ENCODE data around the gene BRD7. TPM values are rescaled to one million over a fixed set of nuclear protein-coding genes. Genes with fewer than 3 reads are reported as not detected.
"Not testable (repeated sequence)": the region's sequence is repeated elsewhere in the genome, so short reads cannot be mapped to it uniquely, and the experiment has no call there.

The BRD7 gene
- total RNA-seq, 6 experiments from 2014 or later, result 16.9 to 24.1 (median 20.2) TPM

GRCh38 chr16:50354082-50354481 lies 14.7 kb downstream of the BRD7 start:
- 33% methylated on average over 1 of the region's 1 CpG for WGBS (ENCODE audit: insufficient coverage, low coverage, low lambda C conversion rate, missing lambda C conversion rate)
- ATAC-seq, result no peak
- Histone ChIP-seq H3K4me3 (no peak overlapping the region), H3K4me1 (peaks cover 0 to 5% (median 0%) of the 10 kb centered on the region in 4 donors), H3K9me3 (no peaks in the 10 kb centered on the region), H3K27me3 (no peaks in the 10 kb centered on the region), H3K36me3 (peaks cover 0 to 40% (median 15%) of the 10 kb centered on the region in 4 donors), H3K27ac (no peak overlapping the region)
- DNase-seq, result no peak
- TF ChIP-seq POLR2A (IDR thresholded peaks at IDR 0.05) (no peak), CTCF (IDR thresholded peaks at IDR 0.05) (no peak)
- intact Hi-C loops (cut with DNase I), result loop anchor here in 1 of 2 donors (10.0 kb wide), 1 partner anchor 139 kb away; no protein-coding TSS in a partner anchor

GRCh38 chr16:50351952-50352351 lies 16.8 kb downstream of the BRD7 start:
- ATAC-seq, result no peak
- no peak for TF ChIP-seq POLR2A (IDR thresholded peaks at IDR 0.05)
- no peak for TF ChIP-seq CTCF (IDR thresholded peaks at IDR 0.05)
- WGBS (ENCODE audit: insufficient coverage, low coverage, low lambda C conversion rate, missing lambda C conversion rate), result 89% methylated on average over 2 of the region's 2 CpGs
- Histone ChIP-seq H3K27ac (no peak overlapping the region), H3K36me3 (peaks cover 0 to 40% (median 15%) of the 10 kb centered on the region in 4 donors), H3K4me1 (peaks cover 0 to 5% (median 0%) of the 10 kb centered on the region in 4 donors), H3K4me3 (no peak overlapping the region), H3K27me3 (no peaks in the 10 kb centered on the region), H3K9me3 (no peaks in the 10 kb centered on the region)
- no peak for DNase-seq
- intact Hi-C loops (cut with DNase I), result loop anchor here in 1 of 2 donors (10.0 kb wide), 1 partner anchor 137 kb away; no protein-coding TSS in a partner anchor

- 96% methylated on average over 5 of the region's 5 CpGs for WGBS (ENCODE audit: insufficient coverage, low coverage, low lambda C conversion rate, missing lambda C conversion rate)
- TF ChIP-seq POLR2A (IDR thresholded peaks at IDR 0.05), result no peak
- TF ChIP-seq CTCF (IDR thresholded peaks at IDR 0.05), result no peak
These were observed 17.7 kb downstream of the BRD7 start for GRCh38 chr16:50351116-50351515.

GRCh38 chr16:50345210-50345609 lies 23.6 kb downstream of the BRD7 start:
- H3K27ac ChIP-seq; H3K4me1 ChIP-seq; H3K9me3 ChIP-seq; intact Hi-C loops (cut with DNase I); H3K4me3 ChIP-seq; H3K27me3 ChIP-seq; DNase-seq; ATAC-seq: not testable (repeated sequence)
- WGBS (ENCODE audit: insufficient coverage, low coverage, low lambda C conversion rate, missing lambda C conversion rate), result 83% methylated on average over 2 of the region's 2 CpGs
- peaks cover 0 to 12% (median 6%) of the 10 kb centered on the region in 4 donors for H3K36me3 ChIP-seq

More at GRCh38 chr16:50351116-50351515, 17.7 kb downstream of the BRD7 start:
- Histone ChIP-seq H3K4me3 (no peak overlapping the region), H3K27me3 (no peaks in the 10 kb centered on the region), H3K4me1 (peaks cover 0 to 5% (median 0%) of the 10 kb centered on the region in 4 donors), H3K9me3 (no peaks in the 10 kb centered on the region), H3K27ac (no peak overlapping the region), H3K36me3 (peaks cover 0 to 40% (median 15%) of the 10 kb centered on the region in 4 donors)
- ATAC-seq, result no peak
- no peak for DNase-seq
- intact Hi-C loops (cut with DNase I), result loop anchor here in 1 of 2 donors (10.0 kb wide), 1 partner anchor 136 kb away; no protein-coding TSS in a partner anchor

GRCh38 chr16:50343566-50343965 lies 25.2 kb downstream of the BRD7 start:
- ATAC-seq; intact Hi-C loops (cut with DNase I); H3K4me1 ChIP-seq; DNase-seq; H3K27ac ChIP-seq; H3K9me3 ChIP-seq; H3K4me3 ChIP-seq; H3K27me3 ChIP-seq: not testable (repeated sequence)
- H3K36me3 ChIP-seq, result peaks cover 0 to 11% (median 4%) of the 10 kb centered on the region in 4 donors
- WGBS (ENCODE audit: insufficient coverage, low coverage, low lambda C conversion rate, missing lambda C conversion rate), result 67% methylated on average over 2 of the region's 8 CpGs

Data from right lobe of liver (tissue), 6 donors.